HUDEP-2 (cell line): ENCODE data around the gene CERS6.
A peak's percentile ranks its signal among the peaks of the same experiment; 100 is the strongest.

Source experiments
- DNase-seq, 76 experiments: peaks; one replicate each; lab custom pipeline; 2025; ENCODE audit not compliant: unreplicated experiment in 76 of 76; lab: John Stamatoyannopoulos, UW

CERS6 gene

GRCh38 chr2:168594778-168595177 is 138.7 kb downstream of the CERS6 start:
- DNase-seq = no peak

DNA sequence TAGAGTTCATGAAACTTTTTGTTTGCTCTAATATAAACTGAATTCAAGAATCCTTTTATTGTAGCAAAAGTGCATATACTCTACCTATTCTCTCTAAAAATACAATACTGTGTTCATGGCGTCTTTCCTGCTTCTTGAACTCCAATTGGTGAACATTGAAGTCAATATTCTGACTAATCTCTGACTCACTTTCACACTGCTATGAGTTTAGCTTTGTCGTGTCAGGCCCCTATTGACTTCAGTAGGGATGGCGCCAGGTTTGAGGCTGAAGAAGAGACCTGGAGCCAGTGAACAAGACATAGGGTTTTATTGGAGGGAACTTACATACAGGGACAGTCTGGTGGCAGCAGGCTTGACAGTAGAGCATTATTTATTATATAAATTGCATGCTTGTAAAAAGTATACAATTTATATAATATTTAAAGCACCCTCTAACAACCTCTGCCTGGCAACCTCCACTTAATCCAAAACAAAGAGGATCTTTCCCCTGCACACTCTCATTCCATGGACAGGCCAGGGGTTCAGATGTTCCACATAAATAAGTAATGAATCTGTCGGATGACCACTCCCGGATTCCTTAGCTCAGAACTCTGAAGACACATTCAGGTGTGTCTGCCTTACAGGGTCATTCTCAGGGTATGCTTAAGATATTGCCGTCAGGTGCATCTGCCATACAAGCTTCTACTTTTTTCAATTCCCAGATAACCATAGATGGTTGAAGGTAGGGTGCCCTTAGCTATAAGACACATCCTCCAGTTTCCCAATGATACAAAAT is 141.0 kb downstream of the CERS6 start:
- DNase-seq = no peak

GRCh38 chr2:168599738-168600137 is 143.7 kb downstream of the CERS6 start:
- no peak for DNase-seq

- no peak for DNase-seq
These were observed 144.9 kb downstream of the CERS6 start for GRCh38 chr2:168600949-168601348.

- no peak for DNase-seq
These were observed 145.7 kb downstream of the CERS6 start for GRCh38 chr2:168601741-168602140.

- no peak for DNase-seq
These were observed 146.3 kb downstream of the CERS6 start for GRCh38 chr2:168602379-168602778.

DNA sequence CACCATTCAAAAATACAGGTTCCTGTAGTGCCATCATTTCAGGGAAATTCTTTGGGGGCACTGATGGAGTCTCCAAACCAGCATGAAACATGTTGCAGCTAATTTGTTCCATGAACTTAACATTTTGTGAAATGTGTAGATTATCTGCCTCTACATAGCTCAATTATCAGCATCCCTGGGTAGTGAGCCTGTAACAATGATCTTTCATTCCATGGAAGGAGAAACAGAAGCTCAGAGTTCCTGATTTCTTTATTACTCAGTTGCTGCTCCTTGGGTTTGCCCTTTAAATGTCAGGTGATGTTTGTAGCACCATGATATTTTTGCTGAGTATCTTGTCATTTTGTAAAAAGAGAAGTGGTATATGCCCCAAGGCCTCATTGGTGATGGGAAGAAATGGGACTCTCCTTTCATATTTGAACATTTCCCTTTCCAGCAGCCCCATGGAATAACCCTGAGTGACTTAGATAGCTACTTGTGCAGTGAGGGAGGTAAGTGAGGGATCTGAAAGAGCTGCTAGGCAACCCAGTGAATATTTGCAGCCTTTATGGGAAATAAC is 146.9 kb downstream of the CERS6 start:
- no peak for DNase-seq

- DNase-seq = no peak
These were observed 147.4 kb downstream of the CERS6 start for GRCh38 chr2:168603439-168603961.

- no peak for DNase-seq
These were observed 148.2 kb downstream of the CERS6 start for GRCh38 chr2:168604252-168604651.

GRCh38 chr2:168607992-168608391 is 151.9 kb downstream of the CERS6 start:
- no peak for DNase-seq

DNA sequence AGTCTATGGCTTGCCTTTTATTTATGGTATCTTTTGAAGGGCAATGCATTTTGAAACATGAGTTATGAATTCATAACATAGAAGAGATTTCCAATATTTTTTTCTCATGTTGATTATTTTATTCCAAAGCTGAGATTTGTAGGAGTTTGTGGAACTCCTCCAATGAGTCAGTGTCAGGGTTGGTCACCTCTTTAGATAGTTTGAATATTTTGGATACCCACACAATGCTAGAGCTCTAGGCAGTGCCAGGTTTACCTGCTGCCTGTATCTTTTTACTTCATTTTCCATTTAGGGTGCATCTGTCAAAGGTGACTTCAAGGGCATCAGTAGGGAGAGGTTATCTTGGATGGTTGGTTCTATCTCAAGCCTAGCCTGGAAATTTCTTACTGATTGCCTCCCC is 152.7 kb downstream of the CERS6 start:
- DNase-seq = no peak

DNA sequence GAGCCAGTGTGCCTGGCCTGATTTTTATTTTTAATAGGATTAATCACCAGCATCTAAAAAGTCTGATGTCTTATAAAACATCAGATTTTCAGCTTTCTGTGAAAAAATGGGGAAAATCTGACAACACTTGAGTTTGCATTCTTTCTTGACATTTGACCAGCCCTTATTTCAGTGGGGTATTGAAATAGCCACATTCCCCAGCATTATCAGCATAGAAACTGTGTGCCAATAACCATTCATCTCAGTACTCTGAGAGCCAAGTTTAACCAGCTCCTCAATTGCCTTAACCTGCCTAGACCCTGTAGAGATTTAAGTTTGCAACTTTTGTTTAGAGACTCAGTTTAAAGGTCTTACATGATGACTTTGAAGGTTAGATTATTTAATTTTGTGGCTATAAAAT is 155.0 kb downstream of the CERS6 start:
- no peak for DNase-seq

- no peak for DNase-seq
These were observed 156.0 kb downstream of the CERS6 start for GRCh38 chr2:168611896-168612650.

- no peak for DNase-seq
These were observed 156.6 kb downstream of the CERS6 start for GRCh38 chr2:168612719-168613118.

- DNase-seq = no peak
These were observed 157.5 kb downstream of the CERS6 start for GRCh38 chr2:168613551-168613950.

DNA sequence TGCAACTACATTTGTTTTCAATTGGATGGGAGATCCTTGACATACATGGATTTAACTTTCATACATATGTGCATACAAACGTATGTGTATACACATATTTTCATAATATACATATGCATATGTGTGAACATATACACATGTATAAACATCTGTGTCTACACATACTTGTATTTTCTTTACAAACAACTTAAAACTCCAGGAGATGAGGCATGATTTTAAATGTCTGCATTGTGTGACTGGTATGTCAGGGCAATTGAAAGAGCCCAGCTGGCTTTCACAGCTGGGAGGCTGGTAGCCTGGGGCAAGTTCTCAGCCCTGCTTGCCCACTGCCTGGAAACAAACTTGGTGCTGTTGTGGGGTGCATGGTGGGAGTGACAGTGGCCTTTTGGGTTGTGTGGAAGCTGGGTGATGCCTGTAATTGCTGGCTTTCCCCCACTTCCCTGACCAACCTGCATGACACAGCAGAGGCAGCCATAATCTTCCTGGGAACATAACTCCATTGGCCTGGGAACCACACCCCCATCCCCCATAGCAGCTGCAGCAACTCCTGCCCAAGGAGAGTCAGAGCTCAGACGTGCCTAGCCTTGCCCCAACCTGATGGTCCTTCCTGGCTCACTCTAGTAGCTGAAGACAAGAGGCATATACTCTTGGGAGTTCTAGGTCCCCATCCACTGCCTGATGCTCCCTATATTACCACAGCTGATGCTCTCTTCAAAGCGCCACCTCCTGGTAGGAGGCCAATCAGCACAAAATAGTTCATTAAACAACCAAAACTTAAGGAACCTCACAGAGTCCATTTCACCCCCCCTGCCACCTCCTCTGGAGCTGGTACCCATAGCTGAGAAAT is 158.3 kb downstream of the CERS6 start:
- DNase-seq = peak in 6 of 76 experiments; percentile 2 to 18 (median 7)

- DNase-seq = no peak
These were observed 164.5 kb downstream of the CERS6 start for GRCh38 chr2:168620554-168620953.

GRCh38 chr2:168622559-168622958 is 166.5 kb downstream of the CERS6 start:
- no peak for DNase-seq

GRCh38 chr2:168624028-168624427 is 168.0 kb downstream of the CERS6 start:
- DNase-seq = no peak

GRCh38 chr2:168626096-168626495 is 170.0 kb downstream of the CERS6 start:
- peak in 1 of 76 experiments; percentile 2 for DNase-seq

DNA sequence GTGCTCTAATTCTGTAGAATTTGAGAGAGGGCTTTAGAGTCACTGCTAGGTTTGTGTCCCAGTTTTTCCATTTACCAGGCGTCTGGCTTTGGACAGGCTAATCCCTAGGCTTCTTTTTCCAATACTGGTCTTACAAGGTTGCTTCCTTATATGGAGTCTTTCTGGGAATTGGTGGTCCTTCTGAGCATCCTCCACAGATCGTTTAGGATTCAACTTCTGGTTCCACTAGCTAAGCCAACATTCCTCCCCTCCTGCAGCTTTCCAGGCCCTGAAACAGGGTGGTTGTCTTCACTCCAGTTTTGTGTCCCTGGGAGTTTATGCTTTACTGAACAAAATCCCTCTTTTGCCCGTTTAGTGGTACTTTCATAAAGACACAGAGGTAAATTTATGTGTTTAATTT is 170.6 kb downstream of the CERS6 start:
- DNase-seq = no peak
